Stimulated activated naive CD4-positive, alpha-beta T cell treated with Interleukin-2 at 50 U/mL for 16 hours (primary cell): ENCODE data around the gene MRS2.
"Not testable (repeated sequence)": the region's sequence is repeated elsewhere in the genome, so short reads cannot be mapped to it uniquely, and the experiment has no call there.

Source experiments
- DNase-seq: peaks from one replicate; lab custom pipeline; 2025; lab: John Stamatoyannopoulos, UW

The MRS2 gene

GRCh38 chr6:24402697-24403500, at the start of gene MRS2:
Gene MRS2, plus strand, starts transcription at chr6:24402936. Its CDS starts 111 bp downstream, at chr6:24403047.
- DNase-seq: peak; percentile 78

- DNase-seq: no peak
These were observed 48.9 kb upstream of the MRS2 start for GRCh38 chr6:24353861-24354260.

GRCh38 chr6:24355393-24355792, 47.3 kb upstream of the MRS2 start:
- DNase-seq: no peak

GRCh38 chr6:24356310-24356973, 46.3 kb upstream of the MRS2 start:
- no peak for DNase-seq

- DNase-seq: peak; percentile 21
These were observed 45.2 kb upstream of the MRS2 start, which contains the start of gene DCDC2 for GRCh38 chr6:24357336-24358218. Gene DCDC2, minus strand, starts transcription at chr6:24358059. Its CDS starts 309 bp downstream, at chr6:24357750.

GRCh38 chr6:24358219-24358821, 44.4 kb upstream of the MRS2 start:
- DNase-seq: no peak

- DNase-seq: peak; percentile 71
These were observed 42.9 kb upstream of the MRS2 start for GRCh38 chr6:24359640-24360454.

- not testable (repeated sequence) for DNase-seq
These were observed 40.4 kb upstream of the MRS2 start for GRCh38 chr6:24362363-24362762.

GRCh38 chr6:24365103-24365633, 37.6 kb upstream of the MRS2 start:
- DNase-seq: not testable (repeated sequence)

- no peak for DNase-seq
These were observed 28.1 kb upstream of the MRS2 start for GRCh38 chr6:24374612-24375011.

GRCh38 chr6:24376871-24377270, 25.9 kb upstream of the MRS2 start:
- no peak for DNase-seq

- no peak for DNase-seq
These were observed 24.2 kb upstream of the MRS2 start for GRCh38 chr6:24378473-24379097.

- no peak for DNase-seq
These were observed 21.1 kb upstream of the MRS2 start for GRCh38 chr6:24381476-24382219.

GRCh38 chr6:24382220-24382540, 20.6 kb upstream of the MRS2 start:
- DNase-seq: no peak

GRCh38 chr6:24382891-24383494, 19.7 kb upstream of the MRS2 start:
- DNase-seq: not testable (repeated sequence)

GRCh38 chr6:24384369-24385130, 18.2 kb upstream of the MRS2 start:
- not testable (repeated sequence) for DNase-seq

GRCh38 chr6:24385536-24386269, 17.0 kb upstream of the MRS2 start:
- no peak for DNase-seq

GRCh38 chr6:24387818-24388217, 14.9 kb upstream of the MRS2 start:
- DNase-seq: no peak
